NOMO-1 treated with DMSO at 0.1 percent for 48 hours (cell line): ENCODE data around the gene ZBTB20.

Experiments
- DNase-seq: peaks from one replicate; lab custom pipeline; 2025; ENCODE audit not compliant: unreplicated experiment; lab: John Stamatoyannopoulos, UW

The ZBTB20 gene

DNA sequence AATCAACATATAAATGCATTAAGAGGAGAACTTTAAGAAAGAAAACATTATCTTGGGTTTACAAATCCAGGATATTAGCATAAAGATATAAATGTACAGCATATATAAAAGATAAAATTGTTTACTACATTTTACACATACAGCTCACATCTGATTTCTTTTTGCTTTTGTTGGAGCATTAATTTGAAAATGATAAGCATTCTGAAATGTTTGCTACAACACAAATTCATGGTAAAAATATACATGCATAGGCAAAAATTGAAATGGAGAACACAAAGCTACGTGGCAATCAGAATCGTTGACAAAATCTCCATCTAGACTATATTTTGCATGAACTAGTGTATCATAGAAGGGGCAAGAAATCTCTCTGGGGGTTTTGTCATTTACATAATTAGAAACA, 694.2 kb downstream of the ZBTB20 start:
- DNase-seq = no peak

DNA sequence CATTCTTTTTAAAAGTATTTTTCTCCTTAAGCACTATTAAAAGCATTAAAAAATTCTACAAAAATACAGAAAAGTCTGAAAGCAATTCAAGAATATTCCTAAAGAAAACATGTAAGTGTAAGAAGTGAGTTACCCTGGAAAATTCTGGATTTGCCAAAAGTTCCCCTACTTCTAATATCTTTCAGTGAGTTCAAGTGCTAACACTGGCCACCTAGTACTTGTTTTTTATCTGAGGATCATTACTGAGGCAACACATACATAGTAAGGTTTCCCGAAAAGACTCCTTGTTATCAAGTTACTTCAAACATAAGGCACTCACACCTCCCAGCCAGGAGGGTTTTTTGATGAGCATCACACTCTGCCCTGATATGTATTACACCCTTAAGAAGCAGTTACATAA, 694.8 kb downstream of the ZBTB20 start:
- no peak for DNase-seq

DNA sequence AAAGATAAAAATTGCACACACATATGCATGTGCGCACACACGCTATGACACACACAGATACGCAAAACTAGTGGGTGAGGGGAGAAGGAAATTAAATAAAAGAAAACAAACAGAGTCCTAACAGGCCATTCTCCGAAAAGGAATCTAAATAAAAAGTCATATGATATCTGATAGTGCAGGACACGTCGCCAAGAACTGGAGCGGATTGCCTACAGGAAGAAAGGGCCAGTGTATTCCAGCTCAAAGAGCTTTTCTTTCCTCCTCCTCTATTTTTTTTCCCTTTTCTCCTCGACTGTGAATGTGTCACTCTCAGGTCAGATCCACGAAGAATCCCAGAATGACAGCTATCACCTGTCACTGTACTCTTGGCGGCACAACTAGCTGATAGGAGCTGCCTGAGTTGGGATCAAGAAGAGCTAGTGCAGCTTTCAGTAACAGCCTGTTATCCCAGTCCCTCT, 695.5 kb downstream of the ZBTB20 start:
- DNase-seq = no peak

DNA sequence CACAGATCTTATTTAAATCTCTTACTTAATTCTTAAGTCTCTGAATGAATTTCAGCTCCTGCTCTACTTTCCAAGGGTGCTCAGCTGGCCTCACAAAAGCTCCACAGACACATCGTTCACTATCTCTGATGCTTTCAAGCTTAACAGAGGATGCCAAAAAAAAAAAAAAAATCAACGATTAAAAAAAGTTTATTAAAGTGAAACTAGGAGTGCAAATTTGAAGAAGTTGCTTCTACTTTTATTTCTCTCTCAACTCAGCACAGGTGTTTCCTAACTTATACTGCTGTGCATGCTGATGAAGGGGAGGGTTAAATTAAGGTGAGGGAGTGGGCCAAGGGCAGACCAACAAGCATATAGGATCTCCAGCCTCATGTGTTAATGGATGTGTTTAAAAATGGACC, 696.0 kb downstream of the ZBTB20 start:
- no peak for DNase-seq

DNA sequence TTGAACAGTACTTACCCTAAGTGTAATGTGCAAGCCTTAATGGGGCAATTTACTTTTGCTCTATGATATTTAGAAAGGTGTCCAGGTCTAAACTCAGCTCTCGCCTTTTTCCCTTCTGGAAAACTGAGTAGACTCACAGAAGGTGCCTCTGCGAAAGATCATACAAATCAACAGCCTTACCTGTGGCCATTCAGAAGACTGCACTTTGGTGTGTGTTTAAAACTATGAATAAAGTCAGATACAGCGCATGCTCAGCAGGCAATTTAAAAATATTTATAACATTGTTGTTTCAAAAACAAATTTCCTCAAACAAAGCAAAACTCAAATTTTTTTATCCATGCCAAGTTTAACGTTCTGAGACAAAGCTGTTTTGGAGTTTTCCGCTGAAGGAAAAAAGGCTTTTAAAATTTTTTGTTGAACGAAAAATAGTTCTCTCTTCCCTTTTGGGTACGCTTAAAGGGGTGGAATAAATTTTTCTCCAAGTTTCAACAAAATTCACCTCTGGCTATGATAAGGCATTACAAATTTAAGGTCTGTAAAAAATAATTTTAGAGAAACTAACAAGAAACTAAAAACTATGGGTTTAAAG, 697.0 kb downstream of the ZBTB20 start:
- DNase-seq = no peak

DNA sequence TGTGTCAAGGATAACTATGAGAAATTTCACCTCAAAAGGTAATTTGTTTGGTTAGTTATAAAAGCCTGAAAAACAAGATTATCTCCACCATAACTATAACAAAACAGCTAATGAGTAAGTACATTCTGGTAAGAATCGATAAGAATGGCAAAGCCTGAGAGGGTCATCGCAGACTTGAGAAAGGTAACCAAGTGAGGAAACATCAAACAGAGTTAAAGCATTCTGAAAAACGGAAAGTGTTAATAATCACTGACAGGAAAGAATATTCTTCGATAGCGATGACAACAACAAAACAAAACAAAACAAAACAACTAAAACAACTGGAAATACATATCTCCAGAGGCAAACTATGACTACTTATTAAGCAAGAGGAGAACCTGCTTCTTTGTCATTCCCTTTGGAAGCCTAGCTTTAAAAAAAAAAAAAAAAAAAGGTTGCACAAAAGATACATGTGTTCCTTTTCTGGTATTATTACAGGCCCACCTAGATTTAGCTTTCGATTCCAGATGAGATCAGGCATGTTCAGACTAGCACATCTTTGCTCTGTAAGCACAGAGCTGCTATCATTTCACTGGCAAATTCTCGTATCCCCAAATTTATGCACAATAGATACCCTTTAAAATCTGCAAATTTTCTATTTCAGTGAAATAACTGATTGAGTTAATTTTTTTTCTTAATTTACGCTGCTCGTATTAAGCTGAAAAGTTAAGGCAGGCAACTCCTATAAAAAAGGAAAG, 697.6 kb downstream of the ZBTB20 start:
- DNase-seq = no peak

DNA sequence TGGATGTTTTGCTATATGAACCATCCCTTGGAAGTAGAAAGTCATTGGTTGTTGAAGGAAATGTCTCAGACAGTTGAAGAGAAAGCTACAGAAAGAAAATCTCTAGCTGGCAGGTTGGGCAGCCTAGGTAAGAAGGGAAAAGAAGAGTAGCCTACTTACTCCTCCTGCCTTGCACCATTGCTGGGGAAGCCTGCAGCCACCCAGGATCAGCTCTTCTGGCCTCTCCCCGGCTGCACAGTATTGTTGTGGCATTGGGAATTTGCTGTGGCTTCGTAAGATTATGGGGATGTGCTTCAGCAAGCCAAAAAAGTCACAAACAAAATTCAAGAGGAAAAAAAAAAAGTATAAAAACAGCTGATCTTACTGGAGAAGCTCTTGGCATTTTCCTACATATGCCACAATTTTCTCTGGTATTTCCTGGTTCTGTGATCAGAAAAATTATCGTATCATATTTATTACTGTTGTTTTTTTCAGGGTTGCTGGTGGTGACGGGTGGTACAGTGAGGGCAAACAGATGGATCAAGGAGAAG, 699.1 kb downstream of the ZBTB20 start:
- DNase-seq = no peak

DNA sequence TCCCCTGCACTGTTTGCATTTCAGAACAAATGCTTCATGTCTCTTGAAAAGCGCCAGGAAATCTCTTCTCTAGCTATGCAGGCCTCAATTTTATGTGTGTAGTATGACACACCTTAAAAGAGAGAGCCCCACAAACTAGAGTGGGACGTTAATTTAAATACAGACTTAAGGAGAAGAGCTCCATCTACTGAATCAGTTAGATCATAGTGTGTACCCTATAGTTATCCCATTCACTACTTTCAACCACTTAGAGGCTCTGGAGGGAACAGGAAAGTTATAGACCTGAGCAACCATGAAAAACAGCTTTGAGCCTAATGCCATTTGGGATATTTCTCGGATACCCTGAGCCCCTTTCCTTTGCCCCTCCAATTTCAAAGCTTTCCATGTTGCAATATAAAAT, 699.5 kb downstream of the ZBTB20 start:
- no peak for DNase-seq

DNA sequence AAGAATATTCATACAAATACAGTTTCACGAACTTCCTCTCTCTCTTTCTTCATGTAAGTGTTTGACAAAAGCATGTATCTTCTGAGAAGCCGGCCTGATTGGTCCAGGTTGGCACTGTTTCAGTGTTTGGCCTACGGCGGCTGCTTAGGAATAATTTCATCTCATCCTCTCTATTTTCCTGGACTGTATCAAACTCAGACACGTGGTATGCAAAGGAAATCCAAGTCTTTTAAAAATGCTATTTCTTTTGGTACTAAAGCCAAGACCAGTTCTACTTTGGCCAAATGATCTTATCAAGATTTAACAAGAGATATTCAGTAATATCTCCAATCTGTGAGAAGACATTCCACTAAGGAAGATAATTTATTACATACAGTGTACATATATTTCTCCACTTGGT, 700.5 kb downstream of the ZBTB20 start:
- no peak for DNase-seq

DNA sequence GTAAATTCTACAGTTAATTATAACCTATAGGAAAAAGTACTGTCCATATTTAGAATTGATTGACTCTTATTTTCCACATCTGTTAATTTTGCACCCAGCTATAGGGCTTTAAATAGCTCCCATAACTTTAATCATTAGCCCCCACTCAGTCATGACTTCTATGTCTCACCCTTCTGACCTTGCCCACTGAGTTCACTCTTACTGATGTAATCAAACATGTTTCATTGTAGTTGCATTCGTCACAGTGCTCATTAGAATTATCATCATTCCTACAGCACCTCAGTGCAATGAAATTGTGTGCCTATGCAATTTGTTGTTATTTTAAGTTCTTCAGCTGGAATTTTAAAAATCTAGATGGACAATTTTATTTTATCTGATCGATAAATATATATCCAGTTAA, 701.9 kb downstream of the ZBTB20 start:
- DNase-seq = no peak

DNA sequence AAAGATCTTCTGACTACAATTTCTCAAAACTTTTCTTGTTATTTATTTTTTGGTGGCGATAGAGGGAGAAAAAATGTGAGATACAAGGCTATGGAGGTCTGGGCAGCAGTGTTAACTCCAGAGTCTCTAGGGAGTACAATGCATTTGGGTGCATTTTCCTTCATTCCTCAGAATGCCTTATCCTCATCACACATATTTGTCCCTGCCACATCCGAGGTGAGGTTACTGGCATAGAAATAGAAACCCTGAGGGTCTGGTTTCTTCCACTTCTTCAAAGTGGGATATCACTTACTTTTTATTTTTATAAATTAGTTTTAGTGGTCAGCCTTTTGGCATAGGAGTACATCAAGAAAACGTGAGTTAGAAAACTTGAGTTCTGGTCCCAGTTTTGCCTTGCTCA, 702.9 kb downstream of the ZBTB20 start:
- no peak for DNase-seq

DNA sequence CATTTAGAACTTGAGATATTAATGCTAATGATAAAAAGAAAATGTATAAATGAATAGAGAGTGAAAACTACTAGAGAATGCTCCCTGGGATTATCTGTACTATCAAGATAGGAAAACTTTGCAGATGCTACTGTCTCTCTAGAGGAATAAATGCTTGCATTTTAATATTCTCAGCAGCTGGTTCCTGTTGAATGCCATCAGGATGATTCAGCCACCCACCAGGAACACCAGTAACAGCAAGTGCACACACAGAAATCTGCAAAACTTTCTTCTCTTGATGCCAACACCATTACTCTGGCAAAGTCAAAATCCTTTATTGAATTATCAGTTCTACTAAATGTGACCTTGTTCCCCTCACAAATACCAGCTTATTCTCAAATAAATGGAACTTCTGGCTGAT, 704.8 kb downstream of the ZBTB20 start:
- DNase-seq = no peak

DNA sequence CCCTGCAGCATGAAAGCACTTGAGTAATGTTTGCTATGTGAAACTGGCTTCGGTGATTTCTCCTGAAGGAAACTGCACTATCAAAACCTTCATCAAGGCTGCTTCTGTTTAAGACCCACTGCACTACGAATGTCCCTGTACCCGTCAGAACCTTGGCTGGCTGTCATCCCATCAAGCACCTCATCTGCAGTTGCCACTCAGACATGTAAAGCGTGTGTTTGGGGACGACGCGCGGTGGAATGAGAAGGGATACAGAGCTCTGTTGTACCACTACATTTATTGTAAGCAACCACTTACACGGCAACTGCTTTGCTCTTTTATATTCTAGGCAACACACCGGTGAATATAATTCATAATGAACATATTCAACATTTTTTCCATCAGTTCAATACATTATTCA, 705.7 kb downstream of the ZBTB20 start:
- no peak for DNase-seq

DNA sequence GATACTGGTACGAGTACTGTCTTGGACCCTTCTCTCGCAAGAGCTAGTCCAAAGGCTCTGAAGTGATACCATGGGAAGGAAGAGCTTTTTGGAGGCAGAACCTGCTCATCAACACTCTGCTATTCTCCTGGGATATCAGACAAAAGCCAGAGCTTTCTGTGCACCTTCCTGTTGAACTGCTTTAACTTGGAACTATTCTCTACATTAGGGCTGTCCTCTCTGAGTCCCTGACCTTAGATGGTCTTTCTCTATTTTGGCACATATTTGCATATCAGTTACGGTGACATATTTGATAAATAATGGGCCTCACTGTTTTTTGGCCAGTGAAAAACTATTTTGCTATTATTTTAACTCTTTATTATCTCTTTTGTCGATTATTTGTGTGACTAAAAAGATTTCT, 706.4 kb downstream of the ZBTB20 start:
- DNase-seq = no peak

DNA sequence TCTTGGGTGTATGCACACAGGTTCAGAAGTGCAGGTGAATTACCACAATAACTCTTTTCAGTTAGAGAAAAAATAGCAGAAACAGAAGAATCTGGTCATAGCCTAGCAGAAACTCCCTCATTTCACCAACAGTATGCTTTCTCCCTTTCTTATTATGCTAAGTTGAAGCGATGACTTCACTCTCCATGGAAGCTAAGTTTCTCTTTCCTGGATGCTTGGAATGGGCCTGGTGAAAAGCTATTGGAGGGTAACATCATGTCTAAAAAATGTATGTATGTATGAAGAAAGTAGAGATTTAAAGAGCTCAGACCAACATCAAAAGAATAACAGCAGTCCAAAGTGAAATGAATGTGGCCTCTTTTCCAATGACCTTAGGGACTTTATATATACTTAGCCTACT, 707.8 kb downstream of the ZBTB20 start:
- DNase-seq = no peak

DNA sequence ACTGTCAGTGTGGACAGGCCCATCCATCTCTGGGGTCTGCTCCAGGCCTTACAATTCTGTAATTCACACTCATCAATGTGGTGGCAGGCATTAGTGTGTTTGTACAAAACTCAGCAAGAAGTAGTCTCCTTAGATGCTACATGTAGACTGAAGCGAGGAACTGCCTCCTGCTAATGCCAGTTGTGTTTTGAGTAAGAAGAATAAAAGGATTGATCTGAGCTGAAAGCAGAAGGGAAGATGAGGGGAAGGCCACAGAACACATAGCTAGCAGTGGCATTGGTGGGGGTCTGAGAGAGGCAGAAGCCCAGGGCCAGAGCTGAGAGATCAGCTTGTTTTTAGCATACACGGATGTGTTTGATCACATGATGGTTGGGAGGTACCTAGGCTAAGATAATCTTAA, 709.2 kb downstream of the ZBTB20 start:
- DNase-seq = no peak

DNA sequence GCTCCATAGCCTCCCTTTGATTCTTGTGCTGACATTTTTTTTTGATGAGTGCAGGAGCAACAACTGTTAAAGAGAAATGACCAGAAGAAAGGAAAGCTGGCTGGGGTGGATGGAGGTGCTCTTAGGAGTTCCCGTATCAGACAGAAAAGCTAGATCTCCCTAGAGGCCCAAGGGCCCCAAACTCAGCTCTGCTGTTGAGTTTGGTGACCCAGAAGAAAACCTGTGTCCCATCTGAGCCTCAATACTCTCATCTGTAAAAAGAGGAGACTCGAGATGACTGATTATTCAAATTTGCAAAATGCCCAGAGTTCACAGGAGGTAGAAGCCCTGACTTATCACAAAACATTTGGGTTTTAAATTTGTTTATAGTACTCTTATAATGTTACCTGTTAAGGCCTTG, 710.9 kb downstream of the ZBTB20 start:
- no peak for DNase-seq

DNA sequence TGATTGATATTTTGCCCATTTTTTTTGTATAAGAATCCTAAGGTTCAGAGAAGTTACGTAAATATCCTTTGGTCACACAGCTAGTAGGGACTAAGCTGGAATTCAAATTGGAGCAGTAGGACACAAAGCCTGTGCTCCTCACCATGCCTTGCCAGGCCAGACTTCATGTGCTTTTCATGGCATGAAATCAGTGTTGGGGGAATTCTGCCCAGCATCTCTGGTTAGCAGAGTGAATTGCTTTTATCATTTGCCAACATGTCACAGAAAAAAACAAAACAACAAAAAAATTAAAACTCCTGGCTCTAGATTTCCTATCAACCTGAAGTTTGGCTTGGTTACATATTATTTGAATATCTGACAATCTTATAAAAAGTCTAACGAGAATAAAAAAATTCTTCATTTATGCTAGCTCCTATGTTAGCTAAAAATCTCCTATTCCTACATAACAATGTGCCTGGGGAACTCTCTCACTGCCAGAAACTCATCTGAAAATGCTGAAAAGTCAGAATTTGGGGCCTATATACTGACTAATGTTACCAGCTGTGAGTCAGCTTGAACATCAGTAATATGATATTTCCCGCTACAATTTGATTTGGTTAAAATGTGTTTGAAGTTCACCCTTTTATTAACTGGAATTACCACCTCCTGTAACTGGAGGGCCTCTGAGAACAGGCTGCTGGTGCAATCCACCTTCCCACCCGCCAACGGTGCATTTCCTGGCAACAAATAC, 711.5 kb downstream of the ZBTB20 start:
- no peak for DNase-seq

DNA sequence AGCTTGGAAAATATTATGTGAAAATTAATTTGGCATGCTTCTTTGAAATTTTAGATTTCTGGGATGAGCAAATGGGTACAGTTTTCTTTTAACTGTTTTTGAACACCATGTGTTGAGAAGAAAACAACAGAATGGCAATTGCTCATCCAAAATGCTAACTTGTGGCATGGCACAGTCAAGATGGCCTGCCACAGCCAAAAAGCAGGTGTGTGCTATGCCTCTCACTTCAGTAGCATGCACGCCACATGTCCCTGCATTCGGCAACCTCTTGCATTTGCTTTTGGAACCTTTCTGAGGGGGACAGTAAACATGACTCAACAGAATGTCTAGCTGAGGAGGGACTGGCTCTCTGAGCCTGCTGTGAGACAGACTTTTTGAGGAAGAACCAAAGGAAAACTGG, 714.8 kb downstream of the ZBTB20 start:
- no peak for DNase-seq

DNA sequence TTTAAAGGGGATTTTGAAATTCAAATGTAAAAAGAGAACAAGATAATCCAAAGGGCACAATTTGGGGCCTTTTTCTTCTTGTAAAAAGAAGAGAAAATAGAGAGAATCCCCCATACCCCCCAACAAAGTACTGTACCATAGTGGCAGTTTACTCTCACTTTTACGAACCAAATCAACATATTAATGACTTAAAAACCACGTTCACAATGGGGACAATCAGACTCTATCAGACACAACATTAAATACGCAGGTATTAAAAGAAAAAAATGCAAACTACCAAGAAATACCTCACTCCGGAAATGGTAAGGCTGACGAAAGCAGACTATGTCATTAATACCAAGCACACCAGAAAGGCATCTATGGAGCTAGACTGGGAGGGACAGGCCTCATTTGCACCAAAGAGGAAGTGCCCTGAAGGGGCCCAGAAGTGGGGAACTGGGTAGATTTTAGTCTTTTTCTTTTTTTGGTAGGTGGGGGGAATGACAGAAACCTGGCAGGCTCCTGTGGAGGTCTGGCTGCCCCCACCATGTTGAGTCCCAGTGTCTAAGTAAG, 719.0 kb downstream of the ZBTB20 start:
- peak; percentile 80 for DNase-seq

DNA sequence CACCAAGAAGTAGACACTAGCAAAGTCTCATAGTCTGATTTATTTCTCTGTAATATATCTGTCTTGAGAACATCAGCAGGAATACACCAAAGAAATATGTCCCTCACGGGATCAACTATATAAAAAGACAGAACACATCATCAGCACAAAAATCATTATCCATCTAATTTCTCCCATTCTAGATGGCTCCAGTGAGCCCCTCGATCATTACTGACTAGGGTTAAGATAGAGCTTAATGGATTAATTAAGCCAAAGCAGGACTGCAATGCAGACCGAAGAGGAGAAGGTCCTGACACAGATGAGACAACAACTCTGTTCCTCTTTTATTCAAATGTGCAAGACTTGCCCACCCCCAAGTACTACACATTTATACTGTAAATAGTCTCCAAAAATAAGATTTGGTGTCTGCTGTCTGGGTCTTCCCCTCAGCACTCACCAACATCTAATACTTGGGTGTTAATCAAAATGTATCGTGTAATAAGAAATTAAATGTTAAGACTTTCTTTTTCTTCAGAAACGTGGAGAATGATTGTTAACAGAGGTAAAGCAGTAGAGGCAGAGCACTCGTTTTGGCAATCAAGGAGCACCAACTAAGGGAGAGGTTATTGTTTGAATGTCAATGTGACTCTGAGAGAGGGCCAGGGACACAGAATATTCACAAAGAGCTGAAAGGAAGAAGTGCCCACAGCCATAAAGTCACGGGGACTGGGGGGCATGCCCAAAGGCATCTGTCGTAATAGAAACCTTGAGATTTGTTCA, 719.6 kb downstream of the ZBTB20 start:
- DNase-seq = peak; percentile 7
